BJ (cell line): Measurements from ENCODE around the gene GSE1. TPM values are rescaled to one million over a fixed set of nuclear protein-coding genes. Genes with fewer than 3 reads are reported as not detected.

Experiments used
- CTCF ChIA-PET: fragments of 350-600 bp; formaldehyde crosslinking; extraction: SDS; loops from one replicate; lab custom pipeline; 2021; ENCODE audit warnings: antibody characterized with exemption, inconsistent platforms; lab: Yijun Ruan, JAX
- POLR2A ChIA-PET: fragments of 300-600 bp; sonication (Branson Sonifier 250); formaldehyde crosslinking; extraction: SDS; loops from one replicate; lab custom pipeline; 2021; ENCODE audit warnings: antibody characterized with exemption; lab: Charles Lee
- DNase-seq: peaks from one replicate; pipeline ENCODE4 v3.0.0-alpha.2; 2011; ENCODE audit warnings: low read depth
- H3K27me3 ChIP-seq: 2 replicates; pipeline ENCODE4 v1.6.0; 2011; ENCODE audit warnings: low read length; ENCODE audit not compliant: control insufficient read depth, insufficient read depth
- H3K36me3 ChIP-seq: 2 replicates; pipeline ENCODE4 v1.5.1; 2011; ENCODE audit warnings: low read length; ENCODE audit not compliant: control insufficient read depth, insufficient read depth
- H3K4me3 ChIP-seq: 2 replicates; pipeline ENCODE4 v1.5.1; 2011; ENCODE audit warnings: low read depth, mild to moderate bottlenecking, control low read depth, low read length
- polyA plus RNA-seq: library from polyadenylated mRNA; depleted of rRNA; stranded (reverse); fragments of >200 nt; gene quantifications from 2 replicates; pipeline ENCODE4 v1.2.3, GENCODE V29; 2011
- TF ChIP-seq, protein P1 (sequence below): IDR thresholded peaks from 2 replicates; pipeline ENCODE4 v1.5.1; 2011; ENCODE audit warnings: low read depth, mild to moderate bottlenecking, control low read depth, inconsistent platforms, low read length, moderate library complexity; ENCODE audit not compliant: insufficient read depth

Gene GSE1
- polyA plus RNA-seq, 1 experiment, result 16.2 TPM

DNA sequence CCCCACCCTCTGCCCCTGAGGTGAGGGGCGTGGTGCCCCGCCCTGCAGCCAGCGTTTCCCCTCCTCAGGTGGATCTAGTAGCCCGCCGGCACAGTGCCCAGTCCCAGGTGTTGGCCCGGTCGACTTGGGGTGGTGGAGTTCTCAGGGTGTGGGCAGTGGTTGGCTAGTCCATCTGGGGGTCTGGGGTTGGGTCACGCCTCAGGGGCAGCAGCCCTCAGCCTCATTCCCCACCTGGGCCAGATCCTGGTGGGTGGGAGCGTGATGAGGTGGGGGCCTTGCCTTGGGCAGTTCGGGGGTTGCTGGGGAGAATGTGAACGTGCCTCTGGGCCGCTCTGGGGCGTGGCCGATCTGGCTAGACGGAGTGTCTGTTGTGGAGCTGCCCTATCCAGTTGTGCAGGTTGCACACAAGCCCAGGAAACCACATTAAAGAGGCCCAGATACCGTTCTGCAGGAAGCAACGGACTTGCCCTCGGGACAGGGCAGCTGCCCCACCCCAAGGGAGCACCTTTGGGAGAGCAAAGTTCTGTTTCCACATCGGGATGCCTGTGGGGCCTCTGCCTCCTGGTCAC, 32.0 kb downstream of the GSE1 start:
- POLR2A ChIA-PET, result no interaction called here
- CTCF ChIA-PET, result no interaction called here
- DNase-seq, result no peak
- TF ChIP-seq, protein P1, sequence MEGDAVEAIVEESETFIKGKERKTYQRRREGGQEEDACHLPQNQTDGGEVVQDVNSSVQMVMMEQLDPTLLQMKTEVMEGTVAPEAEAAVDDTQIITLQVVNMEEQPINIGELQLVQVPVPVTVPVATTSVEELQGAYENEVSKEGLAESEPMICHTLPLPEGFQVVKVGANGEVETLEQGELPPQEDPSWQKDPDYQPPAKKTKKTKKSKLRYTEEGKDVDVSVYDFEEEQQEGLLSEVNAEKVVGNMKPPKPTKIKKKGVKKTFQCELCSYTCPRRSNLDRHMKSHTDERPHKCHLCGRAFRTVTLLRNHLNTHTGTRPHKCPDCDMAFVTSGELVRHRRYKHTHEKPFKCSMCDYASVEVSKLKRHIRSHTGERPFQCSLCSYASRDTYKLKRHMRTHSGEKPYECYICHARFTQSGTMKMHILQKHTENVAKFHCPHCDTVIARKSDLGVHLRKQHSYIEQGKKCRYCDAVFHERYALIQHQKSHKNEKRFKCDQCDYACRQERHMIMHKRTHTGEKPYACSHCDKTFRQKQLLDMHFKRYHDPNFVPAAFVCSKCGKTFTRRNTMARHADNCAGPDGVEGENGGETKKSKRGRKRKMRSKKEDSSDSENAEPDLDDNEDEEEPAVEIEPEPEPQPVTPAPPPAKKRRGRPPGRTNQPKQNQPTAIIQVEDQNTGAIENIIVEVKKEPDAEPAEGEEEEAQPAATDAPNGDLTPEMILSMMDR, result no peak
- Histone ChIP-seq H3K4me3 (no peak overlapping the region), H3K36me3 (peaks cover 9% of the 10 kb centered on the region), H3K27me3 (no peaks in the 10 kb centered on the region)

DNA sequence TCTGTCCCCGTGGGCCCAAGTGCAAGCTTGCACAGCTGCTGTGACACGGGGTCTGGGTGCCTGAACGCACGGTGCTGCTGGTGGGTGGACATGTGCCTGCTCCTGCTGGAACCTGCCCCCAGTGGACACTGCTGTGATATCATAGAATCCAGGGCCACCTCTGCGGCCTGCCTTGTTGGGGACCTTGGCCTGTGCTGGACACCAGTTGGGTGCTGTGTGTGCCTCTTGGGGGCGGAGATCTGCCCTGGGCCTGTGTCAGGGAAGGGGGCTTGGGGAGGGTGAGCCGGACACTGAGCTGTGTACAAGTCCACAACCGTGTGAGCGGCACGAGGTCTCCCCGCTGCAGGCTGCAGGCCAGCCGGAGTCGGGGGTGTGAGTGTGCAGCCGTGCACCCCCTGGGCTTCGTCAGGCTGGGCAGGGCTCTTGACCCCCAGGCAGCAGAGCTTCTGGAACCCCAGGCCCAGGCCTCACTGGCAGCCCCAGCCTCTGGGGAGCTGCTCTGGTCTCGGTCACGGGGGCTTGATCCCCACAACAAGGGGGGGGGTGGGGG, 33.3 kb downstream of the GSE1 start:
- TF ChIP-seq, protein P1, result no peak
- no peak for DNase-seq
- CTCF ChIA-PET, result no interaction called here
- Histone ChIP-seq H3K4me3 (no peak overlapping the region), H3K27me3 (no peaks in the 10 kb centered on the region), H3K36me3 (peaks cover 9% of the 10 kb centered on the region)
- POLR2A ChIA-PET, result no interaction called here

DNA sequence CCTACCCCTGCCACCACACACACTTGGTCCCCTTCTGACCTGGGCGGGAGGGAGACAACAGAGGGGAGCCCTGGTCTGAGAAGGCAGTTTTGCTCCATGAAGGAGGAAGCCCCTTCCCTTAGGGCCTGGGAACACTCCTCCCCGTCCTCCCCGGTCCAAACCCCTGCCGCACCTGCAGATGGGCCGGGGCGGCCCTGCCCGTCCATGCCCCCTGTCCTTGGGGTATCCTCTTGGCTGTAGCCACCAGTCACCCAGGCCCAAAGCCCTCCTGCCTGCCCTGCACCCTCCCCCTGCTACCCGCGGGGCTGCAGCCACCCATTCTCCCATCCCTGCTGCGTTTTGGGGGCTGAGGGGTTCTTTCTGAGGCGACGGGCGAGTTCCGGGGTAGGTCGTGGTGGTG, 33.9 kb downstream of the GSE1 start:
- no peak overlapping the region for H3K4me3 ChIP-seq
- TF ChIP-seq, protein P1, result no peak
- H3K36me3 ChIP-seq, result peaks cover 9% of the 10 kb centered on the region
- POLR2A ChIA-PET, result no interaction called here
- H3K27me3 ChIP-seq, result no peaks in the 10 kb centered on the region
- CTCF ChIA-PET, result no interaction called here
- no peak for DNase-seq

DNA sequence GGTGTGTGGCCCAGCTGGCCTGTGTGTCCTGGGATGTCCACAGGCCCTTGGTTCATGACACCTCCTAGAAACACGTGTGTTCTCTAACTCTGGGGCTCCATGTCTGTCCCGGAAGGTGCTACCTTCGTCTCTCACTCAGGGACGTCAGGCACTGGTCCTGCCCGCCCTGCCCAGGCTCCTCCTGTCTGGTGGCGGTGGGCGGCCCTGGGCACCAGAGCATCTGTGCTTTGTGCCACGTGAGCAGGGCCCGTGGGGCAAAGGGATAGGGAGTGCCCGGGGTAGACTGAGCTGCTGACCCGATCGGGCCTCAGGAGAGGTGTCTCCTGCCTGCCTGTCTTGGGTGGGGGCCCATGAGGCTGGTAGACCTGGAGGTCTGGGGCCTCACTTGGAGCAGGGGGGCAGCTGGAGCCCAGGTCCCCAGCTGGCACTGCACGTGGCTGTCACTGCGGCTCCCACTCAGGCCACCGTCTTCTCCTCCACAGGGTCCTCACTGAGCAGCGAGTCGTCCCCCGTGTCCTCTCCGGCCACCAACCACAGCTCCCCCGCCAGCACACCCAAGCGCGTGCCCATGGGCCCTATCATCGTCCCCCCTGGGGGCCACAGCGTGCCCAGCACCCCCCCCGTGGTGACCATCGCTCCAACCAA, 35.1 kb downstream of the GSE1 start:
- TF ChIP-seq, protein P1, result no peak
- CTCF ChIA-PET, result interaction anchor here (0.6 to 1.2 kb wide), 2 partner anchors 9 to 39 kb away, joined by 3 read pairs; no protein-coding TSS in a partner anchor
- Histone ChIP-seq H3K27me3 (no peaks in the 10 kb centered on the region), H3K4me3 (no peak overlapping the region), H3K36me3 (peaks cover 8% of the 10 kb centered on the region)
- no peak for DNase-seq
- POLR2A ChIA-PET, result no interaction called here

DNA sequence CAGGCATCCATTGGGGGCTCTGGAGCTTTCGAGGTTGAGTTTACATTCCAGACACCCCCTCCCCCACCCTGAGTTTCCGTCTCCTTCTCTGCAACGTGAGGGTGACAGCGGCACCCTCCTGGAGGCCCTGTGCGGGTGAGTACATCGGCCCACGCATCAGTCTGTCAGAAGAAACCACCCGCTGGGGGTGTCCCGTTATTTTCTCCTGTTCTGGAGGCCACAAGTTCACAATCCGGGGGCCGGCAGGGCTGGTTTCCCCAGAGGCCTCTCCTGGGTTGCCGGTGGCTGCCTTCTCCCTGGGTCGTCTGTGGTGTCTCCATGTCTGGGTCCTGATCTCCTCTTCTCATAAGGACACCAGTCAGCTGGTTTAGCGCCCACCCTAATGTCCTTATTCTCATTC, 35.7 kb downstream of the GSE1 start:
- ChIA-PET CTCF (interaction anchor here (1.2 to 1.3 kb wide), 2 partner anchors 13 to 39 kb away, joined by 3 read pairs; no protein-coding TSS in a partner anchor), POLR2A (no interaction called here)
- no peaks in the 10 kb centered on the region for H3K27me3 ChIP-seq
- peaks cover 8% of the 10 kb centered on the region for H3K36me3 ChIP-seq
- no peak overlapping the region for H3K4me3 ChIP-seq
- no peak for DNase-seq
- TF ChIP-seq, protein P1, result no peak
